Neural crest cell (in vitro differentiated cells): ENCODE measurements around the gene MGST2. TPM values are rescaled to one million over a fixed set of nuclear protein-coding genes. Genes with fewer than 3 reads are reported as not detected.

Source experiments
- DNase-seq: peaks from one replicate; pipeline ENCODE4 v3.0.0; 2021; ENCODE audit warnings: low read depth, mixed read lengths, low spot score
- H3K27ac Mint-ChIP-seq: one replicate; pipeline ENCODE4 v1.8.0; 2021; ENCODE audit warnings: mild to moderate bottlenecking, mixed read lengths; ENCODE audit not compliant: unreplicated experiment
- H3K27me3 Mint-ChIP-seq: 2 replicates; pipeline ENCODE4 v1.8.0; 2021; ENCODE audit warnings: low read depth, mild to moderate bottlenecking, mixed read lengths
- H3K36me3 Mint-ChIP-seq: 2 replicates; pipeline ENCODE4 v1.8.0; 2021; ENCODE audit warnings: low read depth, mild to moderate bottlenecking, mixed read lengths
- H3K4me1 Mint-ChIP-seq: 2 replicates; pipeline ENCODE4 v1.8.0; 2021; ENCODE audit warnings: mixed read lengths
- H3K4me3 Mint-ChIP-seq: one replicate; pipeline ENCODE4 v1.8.0; 2021; ENCODE audit warnings: mild to moderate bottlenecking, mixed read lengths
- H3K9me3 Mint-ChIP-seq: 2 replicates; pipeline ENCODE4 v1.8.0; 2021; ENCODE audit warnings: mixed read lengths
- CTCF ChIP-seq: fragments of 200-600 bp; sonication (generic); conservative IDR thresholded peaks from 2 replicates; pipeline ENCODE4 v1.5.0; 2021; ENCODE audit warnings: antibody characterized with exemption, mild to moderate bottlenecking
- total RNA-seq: library from RNA; stranded (reverse); gene quantifications from 2 replicates; pipeline ENCODE4 v1.2.1, GENCODE V29; 2021

MGST2 gene
- total RNA-seq, 1 donor from 2014 or later, result 15.3 TPM

- Mint-ChIP-seq H3K4me3 (no peak overlapping the region), H3K27me3 (no peaks in the 10 kb centered on the region), H3K9me3 (no peaks in the 10 kb centered on the region), H3K36me3 (no peaks in the 10 kb centered on the region), H3K27ac (no peak overlapping the region), H3K4me1 (peaks cover 27% of the 10 kb centered on the region)
- no peak for TF ChIP-seq CTCF
- DNase-seq, result no peak
Measured at GRCh38 chr4:139625093-139625455, 40.5 kb upstream of the MGST2 start.

GRCh38 chr4:139625482-139625881 lies 40.1 kb upstream of the MGST2 start:
- no peak for DNase-seq
- H3K9me3 Mint-ChIP-seq, result no peaks in the 10 kb centered on the region
- no peaks in the 10 kb centered on the region for H3K27me3 Mint-ChIP-seq
- no peak overlapping the region for H3K4me3 Mint-ChIP-seq
- no peaks in the 10 kb centered on the region for H3K36me3 Mint-ChIP-seq
- TF ChIP-seq CTCF, result no peak
- peaks cover 27% of the 10 kb centered on the region for H3K4me1 Mint-ChIP-seq
- H3K27ac Mint-ChIP-seq, result no peak overlapping the region

GRCh38 chr4:139628184-139629012 lies 37.2 kb upstream of the MGST2 start:
- TF ChIP-seq CTCF, result no peak
- no peak overlapping the region for H3K4me3 Mint-ChIP-seq
- no peaks in the 10 kb centered on the region for H3K27me3 Mint-ChIP-seq
- no peak overlapping the region for H3K27ac Mint-ChIP-seq
- peaks cover 28% of the 10 kb centered on the region for H3K4me1 Mint-ChIP-seq
- H3K9me3 Mint-ChIP-seq, result no peaks in the 10 kb centered on the region
- DNase-seq, result no peak
- no peaks in the 10 kb centered on the region for H3K36me3 Mint-ChIP-seq

GRCh38 chr4:139629436-139630125 lies 36.0 kb upstream of the MGST2 start:
- Mint-ChIP-seq H3K9me3 (peaks cover 3% of the 10 kb centered on the region), H3K27me3 (no peaks in the 10 kb centered on the region), H3K4me1 (peaks cover 29% of the 10 kb centered on the region), H3K4me3 (no peak overlapping the region), H3K27ac (no peak overlapping the region), H3K36me3 (no peaks in the 10 kb centered on the region)
- no peak for TF ChIP-seq CTCF
- no peak for DNase-seq

- no peaks in the 10 kb centered on the region for H3K27me3 Mint-ChIP-seq
- H3K36me3 Mint-ChIP-seq, result no peaks in the 10 kb centered on the region
- H3K4me3 Mint-ChIP-seq, result no peak overlapping the region
- no peak for DNase-seq
- TF ChIP-seq CTCF, result no peak
- H3K4me1 Mint-ChIP-seq, result peaks cover 26% of the 10 kb centered on the region
- H3K27ac Mint-ChIP-seq, result no peak overlapping the region
- peaks cover 3% of the 10 kb centered on the region for H3K9me3 Mint-ChIP-seq
Measured at GRCh38 chr4:139630126-139630495, 35.5 kb upstream of the MGST2 start.
